Smooth muscle cell of the brain vasculature (primary cell): ENCODE data around the gene IRF8.

ENCODE experiments used
- DNase-seq: peaks from one replicate; pipeline ENCODE4 v3.0.0-alpha.2; 2012; ENCODE audit warnings: low read depth, low spot score

Gene IRF8

DNA sequence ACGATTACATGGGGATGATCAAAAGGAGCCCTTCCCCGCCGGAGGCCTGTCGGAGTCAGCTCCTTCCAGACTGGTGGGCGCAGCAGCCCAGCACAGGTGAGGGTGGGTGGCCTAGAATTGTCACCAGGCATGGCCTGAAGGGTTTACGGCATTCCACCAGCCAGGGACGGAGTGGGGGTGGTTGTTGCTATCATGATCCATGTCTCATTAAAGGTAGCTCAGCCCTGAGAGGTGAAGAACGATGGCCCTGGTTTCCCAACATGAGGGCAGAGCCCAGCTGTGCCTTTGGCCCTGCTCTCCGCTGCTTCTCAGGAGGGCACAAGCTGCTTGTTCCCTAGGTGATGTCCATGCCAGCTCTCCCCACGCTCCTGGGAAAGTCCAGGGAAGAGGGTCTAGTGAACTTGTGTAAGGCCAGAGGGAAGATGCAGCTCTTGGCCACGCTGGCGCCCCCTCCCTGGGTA is 14.2 kb downstream of the IRF8 start:
- DNase-seq = no peak

DNA sequence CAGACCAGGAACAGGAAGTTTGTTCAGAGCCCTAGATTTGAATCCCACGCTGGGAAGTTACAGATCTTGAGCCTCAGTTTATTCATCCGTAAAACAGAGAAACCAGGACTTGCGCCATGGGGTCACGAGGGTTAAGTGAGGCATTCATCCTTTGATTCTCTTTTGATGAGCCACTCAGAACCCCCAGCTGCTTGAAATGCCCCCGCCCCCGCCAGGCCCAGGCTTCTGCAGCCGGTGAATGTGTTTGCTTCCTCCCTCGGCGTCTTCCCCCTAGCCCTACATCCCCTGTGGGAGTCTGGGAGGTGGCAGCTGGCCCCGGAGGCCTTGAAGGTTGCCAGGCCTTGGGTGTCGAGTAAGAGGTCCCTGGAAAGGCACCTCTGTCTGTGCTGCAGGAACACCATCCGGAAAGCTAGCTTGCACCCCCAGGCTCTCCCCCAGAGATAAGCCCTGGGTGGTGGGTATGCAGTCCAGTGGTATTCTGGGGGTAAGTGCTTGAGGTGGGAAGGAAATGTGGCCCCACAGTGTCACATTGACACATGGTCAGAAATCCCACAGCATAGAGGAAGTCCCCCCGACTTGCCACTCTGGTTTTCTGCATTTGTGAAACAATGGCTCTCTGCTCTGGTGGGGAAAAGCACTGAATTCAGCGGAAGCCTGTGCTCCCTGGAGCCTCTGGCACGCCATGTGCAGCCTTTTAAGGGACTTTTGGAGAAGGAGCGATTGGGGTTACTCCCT is 14.9 kb downstream of the IRF8 start:
- no peak for DNase-seq

DNA sequence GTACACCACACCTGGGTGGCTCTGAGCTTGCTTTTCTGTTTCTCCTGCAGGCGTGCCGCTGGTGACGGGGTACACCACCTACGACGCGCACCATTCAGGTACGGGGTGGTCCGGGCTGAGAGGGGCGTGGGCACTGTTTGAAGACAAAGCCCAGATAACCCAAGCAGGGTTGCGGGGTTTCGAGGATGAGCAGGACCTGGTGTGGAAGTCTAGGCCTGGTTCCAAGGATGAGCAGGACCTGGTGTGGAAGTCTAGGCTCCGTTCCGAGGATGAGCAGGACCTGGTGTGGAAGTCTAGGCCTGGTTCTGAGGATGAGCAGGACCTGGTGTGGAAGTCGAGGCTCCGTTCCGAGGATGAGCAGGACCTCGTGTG is 15.4 kb downstream of the IRF8 start:
- DNase-seq = no peak

- DNase-seq = no peak
Measured at GRCh38 chr16:85915125-85915845, 16.3 kb downstream of the IRF8 start.

- DNase-seq = no peak
Measured at GRCh38 chr16:85916141-85916890, 17.4 kb downstream of the IRF8 start.

DNA sequence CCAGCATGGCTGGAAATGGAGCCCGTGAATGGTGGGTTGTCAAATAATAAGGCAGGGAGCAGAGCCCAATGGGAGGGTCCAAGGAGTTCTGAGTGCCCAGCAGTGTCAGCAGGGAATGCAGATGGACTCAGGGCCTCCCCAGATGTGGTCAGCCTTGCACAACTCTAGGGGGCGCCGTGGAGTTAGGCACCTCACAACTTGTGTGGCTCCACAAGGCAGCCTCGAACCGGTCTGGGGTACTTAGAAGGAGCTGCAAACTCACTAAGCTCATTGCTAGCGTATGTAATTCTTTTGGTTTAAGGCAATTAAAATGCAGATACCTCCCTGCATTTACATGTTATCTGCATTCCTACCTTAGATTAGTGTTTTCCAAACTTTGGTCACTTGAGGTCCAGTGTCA is 18.1 kb downstream of the IRF8 start:
- no peak for DNase-seq

GRCh38 chr16:85917959-85918358 is 19.0 kb downstream of the IRF8 start:
- DNase-seq = no peak

- DNase-seq = no peak
Measured at GRCh38 chr16:85918436-85918835, 19.5 kb downstream of the IRF8 start.

GRCh38 chr16:85919271-85920267 is 20.6 kb downstream of the IRF8 start:
- no peak for DNase-seq

DNA sequence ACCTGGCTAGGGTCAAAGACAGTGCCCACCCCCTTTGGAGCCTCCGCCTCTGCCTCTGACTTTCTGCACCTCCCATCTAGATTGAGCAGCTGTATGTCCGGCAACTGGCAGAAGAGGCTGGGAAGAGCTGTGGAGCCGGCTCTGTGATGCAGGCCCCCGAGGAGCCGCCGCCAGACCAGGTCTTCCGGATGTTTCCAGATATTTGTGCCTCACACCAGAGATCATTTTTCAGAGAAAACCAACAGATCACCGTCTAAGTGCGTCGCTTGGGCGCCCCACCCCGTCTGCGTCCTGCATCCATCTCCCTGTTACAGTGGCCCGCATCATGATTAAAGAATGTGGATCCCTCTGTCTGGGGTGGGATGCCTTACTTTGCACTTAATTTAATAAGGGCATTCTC is 22.1 kb downstream of the IRF8 start:
- DNase-seq = no peak

GRCh38 chr16:85923153-85924021 is 24.4 kb downstream of the IRF8 start:
- DNase-seq = no peak

DNA sequence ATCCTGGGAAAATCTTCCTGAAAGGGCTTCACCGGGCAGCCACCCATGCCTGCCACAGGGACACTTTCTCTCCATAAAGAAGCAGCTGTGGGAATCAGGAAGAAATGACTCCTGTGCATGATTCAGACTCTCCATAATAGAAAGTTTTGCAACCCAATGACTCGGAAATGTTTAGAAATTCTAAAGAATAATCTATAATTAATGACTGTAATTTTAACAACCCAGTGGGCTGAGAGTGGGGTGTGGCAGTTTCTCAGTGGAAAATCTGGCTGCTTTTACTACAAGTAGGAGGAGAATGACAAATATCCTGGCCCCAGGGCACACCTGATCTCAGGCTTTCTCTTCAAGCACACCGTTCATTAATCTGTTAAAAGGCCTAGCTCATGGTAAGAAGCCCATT is 25.7 kb downstream of the IRF8 start:
- DNase-seq = no peak

- DNase-seq = no peak
Measured at GRCh38 chr16:85926370-85926769, 27.4 kb downstream of the IRF8 start.

- DNase-seq = no peak
Measured at GRCh38 chr16:85927371-85927770, 28.4 kb downstream of the IRF8 start.

GRCh38 chr16:85927959-85928358 is 29.0 kb downstream of the IRF8 start:
- no peak for DNase-seq

- DNase-seq = no peak
Measured at GRCh38 chr16:85928401-85928820, 29.4 kb downstream of the IRF8 start.

DNA sequence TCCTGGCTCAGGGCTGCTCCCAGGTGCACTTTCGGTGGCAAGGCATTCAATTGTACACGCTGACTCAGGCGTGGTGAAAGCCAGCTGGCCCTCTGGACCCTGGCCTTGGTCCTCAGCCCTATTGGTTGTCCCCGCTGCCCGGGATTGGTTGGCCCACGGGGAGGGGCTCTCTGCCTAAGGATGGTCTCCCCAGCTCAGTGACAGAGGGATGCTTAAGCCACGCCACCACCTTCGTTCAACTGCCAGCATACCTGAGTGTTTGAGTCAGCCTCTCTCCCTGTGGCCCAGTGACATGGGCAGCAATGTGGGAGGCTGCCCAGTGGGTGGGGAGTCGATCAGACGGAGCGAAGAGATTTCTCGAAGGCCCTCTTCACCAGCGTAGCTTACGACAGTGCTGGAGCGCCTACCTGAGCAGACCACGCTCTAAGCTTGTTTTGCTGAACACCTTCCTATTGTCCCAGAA is 30.3 kb downstream of the IRF8 start:
- no peak for DNase-seq

DNA sequence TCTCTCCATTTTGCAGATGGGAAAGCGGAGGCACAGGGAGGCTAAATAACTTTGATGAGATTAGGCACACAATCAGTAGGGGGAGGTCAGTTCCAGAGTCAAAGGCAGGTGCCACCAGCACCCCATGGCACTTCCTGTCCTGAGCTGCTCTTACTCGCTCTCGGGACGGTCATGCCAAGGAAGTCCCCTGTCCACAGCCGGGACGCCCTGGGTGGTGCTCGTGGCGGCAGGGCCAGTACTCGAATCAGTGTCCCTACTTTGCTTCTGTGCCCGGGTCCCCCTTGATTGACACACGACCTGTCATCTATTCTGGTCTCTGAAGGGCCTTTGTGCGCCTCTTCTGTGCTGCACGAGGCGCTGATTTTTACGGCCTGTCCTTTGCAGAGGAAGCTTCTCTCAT is 31.3 kb downstream of the IRF8 start:
- DNase-seq = no peak

DNA sequence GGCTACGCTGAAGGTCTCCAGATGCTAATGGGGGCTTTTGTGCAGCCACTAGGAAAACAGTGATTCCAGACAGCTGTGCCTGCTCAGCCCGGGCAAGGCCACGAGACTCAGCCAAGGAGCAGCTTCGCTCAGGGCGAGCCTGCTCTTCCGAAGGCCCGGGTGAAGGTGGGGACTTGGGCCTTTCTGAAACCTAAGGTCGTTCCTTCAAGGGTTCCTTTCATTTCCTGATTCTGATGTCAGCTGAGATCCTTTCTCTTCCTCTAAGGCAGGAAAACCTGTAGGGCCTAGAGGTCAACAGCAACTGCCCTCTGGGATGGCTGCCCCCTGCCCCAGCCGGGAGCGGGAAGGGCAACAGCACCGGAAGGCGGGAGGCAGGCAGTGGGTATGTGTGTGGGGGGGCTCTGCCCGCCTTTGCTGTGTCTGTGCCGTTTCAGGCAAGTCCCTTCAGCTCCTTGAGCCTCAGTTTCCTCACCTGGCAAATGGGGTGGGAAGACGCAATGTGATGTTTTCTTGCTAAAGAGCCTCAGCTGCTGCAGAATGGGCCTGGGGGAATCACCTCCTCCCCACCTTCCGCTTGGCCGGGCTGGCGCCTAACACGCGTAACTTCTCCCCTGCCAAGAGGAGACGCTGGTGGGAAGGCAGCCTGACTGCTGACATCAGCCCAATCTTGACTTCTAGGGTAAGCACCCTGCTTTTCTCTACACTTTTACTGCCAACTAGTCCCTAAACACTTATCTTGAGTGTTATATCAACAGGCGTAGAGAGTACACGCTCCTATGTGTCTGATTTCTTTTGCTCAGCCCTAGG is 32.8 kb downstream of the IRF8 start:
- DNase-seq = no peak
